Spleen (tissue), 7 donors: ENCODE measurements around the gene WAC.

Experiments
- POLR2A ChIP-seq, 3 donors: fragments of 450-650 bp; IDR thresholded peaks; one replicate each; pipeline ENCODE4 v1.5.1; 2017; ENCODE audit warnings: antibody characterized with exemption in 3 of 3, mild to moderate bottlenecking in 1 of 3
- POLR2AphosphoS5 ChIP-seq, 3 donors: sonication (generic); formaldehyde crosslinking; IDR thresholded peaks; one replicate each; pipeline ENCODE4 v1.5.1; 2017; ENCODE audit warnings: antibody characterized with exemption in 3 of 3
- TF ChIP-seq, protein P1 (sequence below), 11 experiments: fragments of 200-600 bp in 7 of 11; fragments of 450-650 bp in 4 of 11; sonication (generic) in 4 of 11; IDR thresholded peaks in 8 of 11; conservative IDR thresholded peaks in 3 of 11; 1 replicate in 7 of 11; 2 replicates in 4 of 11; pipeline versions ENCODE4 v1.4.0 to v1.8.0; 2016 to 2021; ENCODE audit warnings: antibody characterized with exemption in 11 of 11, inconsistent platforms in 4 of 11, mild to moderate bottlenecking in 1 of 11
- donor health status: DM: no; HTN: no; CAD: no; lungs with moderate emphysema.
- donor health status: DM: no; HTN: no; CAD: no.
- donor health status: DM: no; HTN: no; CAD: no.

DNA sequence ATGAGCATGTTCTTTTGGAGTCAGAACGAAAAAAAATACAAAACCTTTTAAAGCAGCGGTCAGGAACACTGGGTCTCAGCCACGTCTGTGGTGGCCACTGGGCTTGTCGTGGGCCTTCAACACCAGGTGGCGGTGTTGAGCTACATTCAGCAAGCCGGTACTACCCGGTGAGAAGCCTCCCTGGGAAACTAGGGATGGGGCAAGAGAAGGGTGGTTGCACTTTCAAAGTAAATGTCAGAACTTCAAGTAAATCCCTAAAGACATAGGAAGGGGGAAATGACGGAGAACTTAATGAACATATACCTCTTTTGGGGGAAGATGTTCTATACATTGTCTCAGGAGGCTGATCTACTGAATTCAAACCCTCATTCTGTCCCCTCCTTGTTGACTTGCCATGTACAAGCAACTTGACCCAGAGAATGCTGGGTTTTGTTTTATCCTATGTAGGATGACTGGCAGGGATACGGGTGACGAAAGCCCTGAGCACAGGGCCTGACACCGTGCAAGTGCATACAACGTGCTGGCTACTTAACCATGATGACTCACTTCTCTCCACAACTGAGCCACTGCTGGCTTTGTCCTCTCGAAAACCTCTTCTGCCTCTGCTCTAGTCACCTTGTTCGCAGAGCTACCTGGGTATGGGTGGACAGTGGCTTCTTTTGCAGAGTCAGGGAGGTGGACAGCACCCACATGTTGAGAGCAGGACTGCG lies 95.4 kb downstream of the WAC start:
- TF ChIP-seq POLR2A (IDR thresholded peaks at IDR 0.05), result no peak
- TF ChIP-seq, protein P1, sequence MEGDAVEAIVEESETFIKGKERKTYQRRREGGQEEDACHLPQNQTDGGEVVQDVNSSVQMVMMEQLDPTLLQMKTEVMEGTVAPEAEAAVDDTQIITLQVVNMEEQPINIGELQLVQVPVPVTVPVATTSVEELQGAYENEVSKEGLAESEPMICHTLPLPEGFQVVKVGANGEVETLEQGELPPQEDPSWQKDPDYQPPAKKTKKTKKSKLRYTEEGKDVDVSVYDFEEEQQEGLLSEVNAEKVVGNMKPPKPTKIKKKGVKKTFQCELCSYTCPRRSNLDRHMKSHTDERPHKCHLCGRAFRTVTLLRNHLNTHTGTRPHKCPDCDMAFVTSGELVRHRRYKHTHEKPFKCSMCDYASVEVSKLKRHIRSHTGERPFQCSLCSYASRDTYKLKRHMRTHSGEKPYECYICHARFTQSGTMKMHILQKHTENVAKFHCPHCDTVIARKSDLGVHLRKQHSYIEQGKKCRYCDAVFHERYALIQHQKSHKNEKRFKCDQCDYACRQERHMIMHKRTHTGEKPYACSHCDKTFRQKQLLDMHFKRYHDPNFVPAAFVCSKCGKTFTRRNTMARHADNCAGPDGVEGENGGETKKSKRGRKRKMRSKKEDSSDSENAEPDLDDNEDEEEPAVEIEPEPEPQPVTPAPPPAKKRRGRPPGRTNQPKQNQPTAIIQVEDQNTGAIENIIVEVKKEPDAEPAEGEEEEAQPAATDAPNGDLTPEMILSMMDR (IDR thresholded peaks at IDR 0.05 in 8 of 11, conservative IDR thresholded peaks at IDR 0.05 in 3 of 11), result peak; percentile 42 to 93 (median 81)
- peak in 1 of 3 donors; percentile 27 for TF ChIP-seq POLR2AphosphoS5 (IDR thresholded peaks at IDR 0.05)
